Ovary (tissue), 9 donors: Measurements from ENCODE around the gene STPG1. TPM values are rescaled to one million over a fixed set of nuclear protein-coding genes. Genes with fewer than 3 reads are reported as not detected.
"Not testable (repeated sequence)": the region's sequence is repeated elsewhere in the genome, so short reads cannot be mapped to it uniquely, and the experiment has no call there.

ENCODE experiments used
- DNase-seq, 5 donors: peaks; one replicate each; pipeline ENCODE4 v3.0.0-alpha.2; 2019 to 2020
- H3K27ac ChIP-seq, 2 donors: fragments of 200-600 bp; one replicate each; pipeline versions ENCODE4 v1.5.1 to v1.8.0; 2019 to 2022
- H3K27me3 ChIP-seq: fragments of 200-600 bp; one replicate; pipeline ENCODE4 v1.8.0; 2022
- H3K36me3 ChIP-seq: fragments of 200-600 bp; sonication (generic); one replicate; pipeline ENCODE4 v1.5.1; 2019
- H3K4me1 ChIP-seq: one replicate; pipeline ENCODE4 v1.8.1; 2013; ENCODE audit warnings: mild to moderate bottlenecking, moderate library complexity; ENCODE audit not compliant: insufficient read depth
- H3K4me3 ChIP-seq: fragments of 200-600 bp; sonication (generic); one replicate; pipeline ENCODE4 v1.5.1; 2017
- H3K9me3 ChIP-seq, 2 donors: fragments of 200-600 bp in 1 of 2; sonication (generic) in 1 of 2; one replicate each; pipeline versions ENCODE4 v1.5.1 to v1.8.1; 2013 to 2019; ENCODE audit warnings: mild to moderate bottlenecking in 1 of 2, moderate library complexity in 1 of 2
- EP300 ChIP-seq: sonication (generic); formaldehyde crosslinking; IDR thresholded peaks from one replicate; pipeline ENCODE4 v1.6.1; 2017; ENCODE audit warnings: antibody characterized with exemption
- POLR2A ChIP-seq: fragments of 450-650 bp; IDR thresholded peaks from one replicate; pipeline ENCODE4 v1.6.1; 2017; ENCODE audit warnings: antibody characterized with exemption, mild to moderate bottlenecking, moderate library complexity
- WGBS, 3 donors: extraction: QIAGEN DNeasy Blood & Tissue Kit in 1 of 3; methylation state at CpG; one replicate each; pipeline versions ENCODE4 v1.1.5 to v1.1.7; 2013 to 2017; 5-methylcytosine and 5-hydroxymethylcytosine counted together
- intact Hi-C, 4 donors: fragments of 100-400 bp; cut with DNase I; formaldehyde crosslinking; loops; one replicate each; pipeline versions ENCODE4 v1.11.0 to v1.15.1; 2022 to 2023
- polyA plus RNA-seq, 2 donors: library from polyadenylated mRNA; stranded (reverse); fragments of 200-250 nt in 1 of 2; fragments of 350-450 nt in 1 of 2; fragmentation: Illumina TruSeq in 1 of 2; extraction: RNeasy Lipid Tissue Mini Kit (QIAGEN cat#74804) in 1 of 2; gene quantifications; one replicate each; pipeline ENCODE4 v1.2.3, GENCODE V29; 2013 to 2014
- total RNA-seq, 7 donors: library from RNA; depleted of rRNA in 2 of 7; stranded (reverse); fragments of >200 nt in 2 of 7; fragmentation: NEBNext Ultra II Directional in 3 of 7; extraction: Animal tissue kit (Norgen Biotek cat#: 25700) in 3 of 7; gene quantifications; one replicate each; pipeline versions ENCODE4 v1.1.0 to v1.2.4, GENCODE V29; 2016 to 2023
- TF ChIP-seq, protein P1 (sequence below), 3 donors: fragments of 450-650 bp in 2 of 3; fragments of 200-600 bp in 1 of 3; IDR thresholded peaks; one replicate each; pipeline versions ENCODE4 v1.5.1 to v1.8.0; 2016 to 2022; ENCODE audit warnings: antibody characterized with exemption in 3 of 3, mild to moderate bottlenecking in 1 of 3
- donor health status: DM: no; HTN: no; CAD: no; lungs with moderate emphysema.
- donor health status: DM: no; HTN: no; CAD: no.
- donor health status: Bipolar disorder and iron deficiency.
- donor health status: DM: yes; HTN: yes; CAD: no.
- donor health status: DM: no; HTN: no; CAD: no.
- donor health status: DM: yes; HTN: yes; CAD: no.

STPG1 gene
- total and polyA plus RNA-seq, 9 donors: 4.5 to 12.6 (median 7.3) TPM

DNA sequence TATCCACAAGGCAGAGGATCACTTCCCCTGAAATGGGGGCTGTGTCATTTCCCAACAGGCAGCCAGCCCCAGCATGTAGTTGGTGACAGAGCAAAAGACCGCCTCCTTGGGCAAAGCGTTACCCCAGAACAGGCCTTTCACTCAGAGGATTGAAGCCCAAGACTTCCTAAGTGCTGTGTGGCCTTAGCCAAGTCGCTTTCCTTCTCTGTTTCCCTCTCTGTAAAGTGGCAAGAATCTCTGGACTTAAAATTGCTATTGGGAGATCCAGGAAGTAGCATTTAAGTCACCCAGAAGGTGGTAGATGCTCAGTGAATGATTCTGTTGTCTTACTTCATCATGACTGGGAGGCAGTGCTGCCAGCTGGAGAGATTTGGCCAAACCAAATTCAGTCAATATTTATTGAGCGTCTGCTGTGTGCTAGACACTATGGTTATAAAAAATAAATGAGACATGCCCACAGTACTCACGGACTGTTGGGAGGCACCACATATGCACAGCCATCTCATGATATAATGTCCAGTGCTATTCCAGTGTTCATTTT lies 37.3 kb upstream of the STPG1 start:
- no peak for DNase-seq
- H3K4me1 ChIP-seq: no peaks in the 10 kb centered on the region
- WGBS, 3 donors: 90 to 95% (median 92%) methylated on average over 5 of the region's 5 CpGs
- H3K27ac ChIP-seq: no peak overlapping the region
- no peaks in the 10 kb centered on the region for H3K9me3 ChIP-seq
- no peaks in the 10 kb centered on the region for H3K27me3 ChIP-seq
- TF ChIP-seq, protein P1, sequence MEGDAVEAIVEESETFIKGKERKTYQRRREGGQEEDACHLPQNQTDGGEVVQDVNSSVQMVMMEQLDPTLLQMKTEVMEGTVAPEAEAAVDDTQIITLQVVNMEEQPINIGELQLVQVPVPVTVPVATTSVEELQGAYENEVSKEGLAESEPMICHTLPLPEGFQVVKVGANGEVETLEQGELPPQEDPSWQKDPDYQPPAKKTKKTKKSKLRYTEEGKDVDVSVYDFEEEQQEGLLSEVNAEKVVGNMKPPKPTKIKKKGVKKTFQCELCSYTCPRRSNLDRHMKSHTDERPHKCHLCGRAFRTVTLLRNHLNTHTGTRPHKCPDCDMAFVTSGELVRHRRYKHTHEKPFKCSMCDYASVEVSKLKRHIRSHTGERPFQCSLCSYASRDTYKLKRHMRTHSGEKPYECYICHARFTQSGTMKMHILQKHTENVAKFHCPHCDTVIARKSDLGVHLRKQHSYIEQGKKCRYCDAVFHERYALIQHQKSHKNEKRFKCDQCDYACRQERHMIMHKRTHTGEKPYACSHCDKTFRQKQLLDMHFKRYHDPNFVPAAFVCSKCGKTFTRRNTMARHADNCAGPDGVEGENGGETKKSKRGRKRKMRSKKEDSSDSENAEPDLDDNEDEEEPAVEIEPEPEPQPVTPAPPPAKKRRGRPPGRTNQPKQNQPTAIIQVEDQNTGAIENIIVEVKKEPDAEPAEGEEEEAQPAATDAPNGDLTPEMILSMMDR (IDR thresholded peaks at IDR 0.05): no peak
- TF ChIP-seq EP300: no peak
- intact Hi-C loops: no loop called here
- H3K4me3 ChIP-seq: no peak overlapping the region
- H3K36me3 ChIP-seq: no peaks in the 10 kb centered on the region

- intact Hi-C loops: no loop called here
- no peak overlapping the region for H3K4me3 ChIP-seq
- H3K27ac ChIP-seq: no peak overlapping the region
- TF ChIP-seq POLR2A: no peak
- TF ChIP-seq EP300: no peak
- TF ChIP-seq, protein P1 (IDR thresholded peaks at IDR 0.05): no peak
- H3K27me3 ChIP-seq: no peaks in the 10 kb centered on the region
- no peak for DNase-seq
- WGBS, 3 donors: 11 to 23% (median 14%) methylated on average over 4 of the region's 4 CpGs
- no peaks in the 10 kb centered on the region for H3K36me3 ChIP-seq
- no peaks in the 10 kb centered on the region for H3K4me1 ChIP-seq
- H3K9me3 ChIP-seq: no peaks in the 10 kb centered on the region
Measured at GRCh38 chr1:24450316-24450715, 36.7 kb upstream of the STPG1 start.

DNA sequence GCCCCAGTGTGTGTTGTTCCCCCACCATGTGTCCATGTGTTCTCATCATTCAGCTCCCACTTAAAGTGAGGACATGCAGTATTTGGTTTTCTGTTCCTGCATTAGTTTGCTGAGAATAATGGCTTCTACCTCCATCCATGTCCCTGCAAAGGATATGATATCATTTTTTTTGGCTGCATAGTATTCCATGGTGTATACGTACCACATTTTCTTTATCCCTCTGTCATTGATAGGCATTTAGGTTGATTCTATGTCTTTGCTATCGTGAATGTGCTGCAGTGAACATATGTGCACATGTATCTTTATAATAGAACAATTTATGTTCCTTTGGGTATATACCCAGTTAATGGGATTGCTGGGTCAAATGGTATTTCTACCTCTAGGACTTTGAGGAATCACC lies 32.9 kb upstream of the STPG1 start:
- H3K27me3 ChIP-seq, intact Hi-C loops, H3K9me3 ChIP-seq, H3K4me1 ChIP-seq, H3K27ac ChIP-seq, DNase-seq, H3K4me3 ChIP-seq, H3K36me3 ChIP-seq: not testable (repeated sequence)
- WGBS, 3 donors: 94 to 97% (median 97%) methylated on average over 2 of the region's 2 CpGs

GRCh38 chr1:24443241-24443656 lies 29.7 kb upstream of the STPG1 start:
- H3K27me3 ChIP-seq: no peaks in the 10 kb centered on the region
- intact Hi-C loops: no loop called here
- TF ChIP-seq, protein P1 (IDR thresholded peaks at IDR 0.05): no peak
- no peak for TF ChIP-seq EP300
- WGBS, 3 donors: 24 to 33% (median 26%) methylated on average over 2 of the region's 2 CpGs
- H3K4me3 ChIP-seq: no peak overlapping the region
- H3K27ac ChIP-seq: no peak overlapping the region
- no peaks in the 10 kb centered on the region for H3K9me3 ChIP-seq
- H3K4me1 ChIP-seq: no peaks in the 10 kb centered on the region
- DNase-seq: no peak
- H3K36me3 ChIP-seq: no peaks in the 10 kb centered on the region

DNA sequence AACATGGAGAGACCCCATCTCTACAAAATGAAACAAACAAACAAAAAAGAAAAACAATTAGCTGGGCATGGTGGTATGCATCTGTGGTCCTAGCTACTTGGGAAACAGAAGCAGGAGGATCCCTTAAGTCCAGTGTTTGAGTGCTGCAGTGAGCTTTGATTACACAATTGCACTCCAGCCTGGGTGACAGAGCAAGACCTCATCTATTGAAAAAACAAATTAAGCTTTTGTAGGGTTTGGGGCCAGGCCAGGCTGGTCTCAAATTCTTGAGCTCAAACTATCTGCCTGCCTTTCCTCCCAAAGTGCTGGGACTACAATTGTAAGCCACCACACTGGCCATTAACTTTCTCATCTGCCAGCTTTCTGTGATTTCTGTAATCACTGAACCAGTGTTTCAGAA lies 29.2 kb upstream of the STPG1 start:
- Histone ChIP-seq H3K4me3 (no peak overlapping the region), H3K36me3 (no peaks in the 10 kb centered on the region), H3K9me3 (no peaks in the 10 kb centered on the region), H3K4me1 (no peaks in the 10 kb centered on the region), H3K27ac (no peak overlapping the region), H3K27me3 (no peaks in the 10 kb centered on the region)
- intact Hi-C loops: no loop called here
- DNase-seq: no peak
- TF ChIP-seq EP300: no peak
- no peak for TF ChIP-seq POLR2A
- TF ChIP-seq, protein P1 (IDR thresholded peaks at IDR 0.05): no peak
